ENCODE measurements around the gene PARVA. TPM values are rescaled to one million over a fixed set of nuclear protein-coding genes. Genes with fewer than 3 reads are reported as not detected.

Gene PARVA
- total and polyA plus RNA-seq, 2 of the 8 experiments (the other 6 are each of a cell fraction or from before 2014, with no cell fraction given) = 3.1 to 13.5 TPM

GRCh38 chr11:12343526-12343925 lies 33.8 kb upstream of the PARVA start:
- no peak overlapping the region for H4K5ac ChIP-seq (ENCODE audit: insufficient read length, low read depth, low read length)
- no peak overlapping the region for H2BK20ac ChIP-seq (ENCODE audit: low read length)
- H3K4me2 ChIP-seq (ENCODE audit: insufficient read depth in 1 of 2, low read depth in 2 of 2, low read length in 2 of 2) = no peak overlapping the region
- H3K18ac ChIP-seq (ENCODE audit: extremely low read depth, low read length) = no peak overlapping the region
- H3K4me3 ChIP-seq (ENCODE audit: extremely low read depth in 1 of 4, insufficient read depth in 2 of 4, low read depth in 3 of 4, low read length in 4 of 4) = no peak overlapping the region
- H3K9me3 ChIP-seq (ENCODE audit: insufficient read depth in 2 of 2, low read depth in 1 of 2, low read length in 1 of 2) = peaks cover 3 to 10% of the 10 kb centered on the region in 2 experiments; a peak in 2 of 4 replicates
- no peak overlapping the region for H2AFZ ChIP-seq (ENCODE audit: low read length)
- no peaks in the 10 kb centered on the region for H3K27me3 ChIP-seq (replicated peaks in 1 of 4; ENCODE audit: control insufficient read depth in 3 of 4, extremely low read depth in 1 of 4, insufficient read depth in 3 of 4, low read length in 3 of 4)
- no peak overlapping the region for H3K9ac ChIP-seq (replicated peaks in 1 of 4; ENCODE audit: extremely low read depth in 1 of 4, low read depth in 3 of 4, low read length in 3 of 4)
- H2AK5ac ChIP-seq (ENCODE audit: low read depth, low read length) = no peak overlapping the region
- no peak overlapping the region for H2BK120ac ChIP-seq (replicated peaks; ENCODE audit: low read depth, low read length)
- TF ChIP-seq POLR2A (IDR thresholded peaks at IDR 0.05; ENCODE audit: control extremely low read depth in 1 of 2, low read depth in 2 of 2, low read length in 2 of 2) (no peak), PHF8 (conservative IDR thresholded peaks at IDR 0.05; ENCODE audit: low read depth, low read length) (no peak)
- H3K56ac ChIP-seq (replicated peaks; ENCODE audit: insufficient read length, low read depth, low read length) = no peak overlapping the region
- H3K36me3 ChIP-seq (ENCODE audit: control insufficient read depth in 2 of 4, insufficient read depth in 4 of 4, low read length in 3 of 4) = no peaks in the 10 kb centered on the region
- no peaks in the 10 kb centered on the region for H3K79me1 ChIP-seq (ENCODE audit: low read depth, low read length)
- no peaks in the 10 kb centered on the region for H4K20me1 ChIP-seq (replicated peaks in 1 of 2; ENCODE audit: control insufficient read depth in 1 of 2, insufficient read depth in 2 of 2, low read length in 2 of 2)
- H4K8ac ChIP-seq (ENCODE audit: extremely low read depth, insufficient read depth, low read length) = no peak overlapping the region
- DNase-seq (ENCODE audit: low read depth in 1 of 2, low spot score in 2 of 2) (no peak), FAIRE-seq (no peak)
- POLR2A ChIA-PET (ENCODE audit: partially characterized antibody) = no interaction called here
- H3K23me2 ChIP-seq (ENCODE audit: low read depth, low read length) = no peaks in the 10 kb centered on the region
- no peak overlapping the region for H2BK5ac ChIP-seq (ENCODE audit: low read depth, low read length)
- CTCF ChIA-PET (ENCODE audit: partially characterized antibody) = interaction anchor here (0.6 to 2.6 kb wide), 5 partner anchors 10 to 333 kb away, joined by 3 to 11 read pairs (median 3); no protein-coding TSS in a partner anchor
- H2BK12ac ChIP-seq (ENCODE audit: low read depth, low read length) = no peak overlapping the region
- H2BK15ac ChIP-seq (ENCODE audit: low read length) = no peak overlapping the region
- H3K23ac ChIP-seq (ENCODE audit: insufficient read length) = no peak overlapping the region
- no peaks in the 10 kb centered on the region for H3K79me2 ChIP-seq (ENCODE audit: control insufficient read depth in 1 of 2, insufficient read depth in 2 of 2, low read length in 2 of 2)
- no peak overlapping the region for H3K4ac ChIP-seq (replicated peaks; ENCODE audit: insufficient read length, low read depth, low read length)
- H3K14ac ChIP-seq (ENCODE audit: insufficient read length) = no peak overlapping the region
- WGBS, 2 experiments (ENCODE audit: extremely low coverage in 1 of 2, insufficient coverage in 1 of 2, insufficient read length in 1 of 2, insufficient replicate concordance in 2 of 2, low coverage in 1 of 2, low lambda C conversion rate in 2 of 2, missing lambda C conversion rate in 1 of 2) = 88% methylated on average over 6 of the region's 6 CpGs; no CpG with 5 or more reads in 1 of the 2 experiments
- no peak overlapping the region for H3K27ac ChIP-seq (ENCODE audit: low read depth, low read length)
- H4K91ac ChIP-seq (replicated peaks; ENCODE audit: insufficient read length, low read length) = no peak overlapping the region
- no peaks in the 10 kb centered on the region for H3K4me1 ChIP-seq (replicated peaks in 1 of 4; ENCODE audit: control insufficient read depth in 3 of 4, insufficient read depth in 4 of 4, low read length in 3 of 4)

All from H1 (cell line).